IPS-18a (cell line): ENCODE results near the gene OAF.

Experiments
- H3K27ac ChIP-seq: one replicate; pipeline ENCODE4 v1.5.1; 2013; ENCODE audit warnings: low read length
- H3K27me3 ChIP-seq: one replicate; pipeline ENCODE4 v1.6.1; 2013; ENCODE audit warnings: mild to moderate bottlenecking, low read length; ENCODE audit not compliant: control insufficient read depth, insufficient read depth
- H3K36me3 ChIP-seq: one replicate; pipeline ENCODE4 v1.6.1; 2013; ENCODE audit warnings: low read depth, low read length; ENCODE audit not compliant: control insufficient read depth
- H3K4me1 ChIP-seq: one replicate; pipeline ENCODE4 v1.6.1; 2013; ENCODE audit warnings: low read depth, low read length; ENCODE audit not compliant: control insufficient read depth
- H3K4me3 ChIP-seq: one replicate; pipeline ENCODE4 v1.5.1; 2013; ENCODE audit warnings: low read length
- H3K9ac ChIP-seq: one replicate; pipeline ENCODE4 v1.6.1; 2013; ENCODE audit warnings: mild to moderate bottlenecking, low read length, moderate library complexity
- H3K9me3 ChIP-seq: one replicate; pipeline ENCODE4 v1.6.1; 2013; ENCODE audit warnings: low read depth, low read length; ENCODE audit not compliant: control insufficient read depth

The OAF gene

DNA sequence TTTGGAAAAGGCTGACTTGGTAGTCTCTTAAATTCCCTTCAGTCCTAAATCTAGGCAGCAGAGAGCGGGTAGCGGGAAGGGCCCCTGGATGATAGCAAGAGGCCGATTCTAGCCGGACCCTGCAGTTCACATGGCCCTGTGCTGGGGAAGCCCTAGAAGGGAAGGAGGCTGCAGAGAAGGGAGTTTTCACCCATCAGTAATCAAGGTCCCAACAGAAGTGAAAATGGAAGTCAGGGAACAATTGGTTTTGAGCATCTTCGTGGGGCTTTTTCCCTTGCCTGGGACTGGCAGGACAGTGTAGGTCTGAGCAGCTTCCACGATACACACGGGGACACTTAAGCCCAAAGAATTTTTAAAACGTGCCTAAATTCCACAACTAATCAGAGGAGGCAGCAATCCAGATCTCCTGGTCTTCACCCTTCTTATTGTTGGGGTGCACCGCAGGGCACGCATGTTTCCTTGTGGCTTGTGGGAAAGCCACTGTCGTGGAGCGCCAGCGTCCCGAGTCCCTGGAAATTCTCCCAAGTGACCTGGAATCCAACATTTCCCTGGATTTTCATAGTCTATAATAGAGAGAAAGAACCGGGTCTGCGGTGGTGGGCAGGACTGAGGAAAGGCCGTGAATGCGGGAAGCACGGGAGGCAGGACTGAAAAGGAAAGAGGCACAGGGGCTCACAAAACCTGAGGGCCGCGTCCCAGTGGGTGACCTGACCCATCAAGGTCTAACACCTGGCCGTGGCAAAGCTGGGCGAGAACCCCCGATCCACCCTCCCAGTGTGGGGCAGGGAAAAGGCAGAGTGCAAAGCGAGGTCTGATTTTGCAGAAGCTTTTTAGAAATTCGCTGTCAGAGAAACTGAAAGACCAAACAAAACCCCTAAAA lies 846 bp upstream of the OAF start:
- Histone ChIP-seq H3K27me3 (peaks cover 95% of the 10 kb centered on the region), H3K4me1 (peaks cover 18% of the 10 kb centered on the region), H3K9ac (no peak overlapping the region), H3K27ac (no peak overlapping the region), H3K4me3 (peak overlapping the region; percentile 61), H3K36me3 (no peaks in the 10 kb centered on the region), H3K9me3 (no peaks in the 10 kb centered on the region)

DNA sequence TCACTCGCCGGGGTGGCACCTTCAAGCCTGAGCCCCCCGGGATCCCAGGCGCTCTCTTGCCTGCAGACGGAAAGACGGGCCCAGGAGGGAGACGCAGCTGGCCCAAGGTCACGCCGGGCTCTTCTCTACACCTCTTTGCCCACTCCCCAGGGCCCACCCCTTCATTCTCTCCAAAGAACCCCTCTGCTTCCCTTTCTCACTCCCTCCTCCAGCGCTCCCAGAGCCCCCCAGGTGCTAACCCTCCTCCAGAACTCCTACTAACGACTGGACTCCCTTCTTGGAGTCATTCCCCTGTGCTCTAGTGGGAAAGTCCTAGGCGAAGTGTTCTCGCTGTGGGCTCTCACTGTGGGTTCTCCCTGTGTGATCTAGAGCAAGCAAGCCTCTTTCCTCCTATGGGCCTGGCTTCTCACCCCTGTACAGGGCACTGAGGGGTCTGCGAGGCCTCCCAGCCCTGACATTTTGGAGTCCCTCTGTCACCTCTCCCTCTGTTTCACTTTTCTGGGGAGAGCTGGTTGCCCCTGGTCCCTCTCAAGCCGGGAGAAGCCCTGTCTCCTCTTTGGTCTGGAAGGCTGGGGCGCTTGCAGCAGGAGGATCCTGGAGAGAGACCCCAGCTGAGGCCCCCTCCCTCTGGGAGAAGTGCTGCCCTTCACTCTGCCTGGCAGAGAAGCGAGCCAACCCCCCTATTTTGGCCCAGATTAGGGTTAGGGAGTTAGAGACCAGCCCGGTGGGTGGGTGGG lies 858 bp downstream of the OAF start:
- Histone ChIP-seq H3K9ac (no peak overlapping the region), H3K27ac (no peak overlapping the region), H3K9me3 (no peaks in the 10 kb centered on the region), H3K27me3 (peaks cover 95% of the 10 kb centered on the region), H3K4me3 (peak overlapping the region; percentile 52), H3K36me3 (no peaks in the 10 kb centered on the region), H3K4me1 (peaks cover 18% of the 10 kb centered on the region)

DNA sequence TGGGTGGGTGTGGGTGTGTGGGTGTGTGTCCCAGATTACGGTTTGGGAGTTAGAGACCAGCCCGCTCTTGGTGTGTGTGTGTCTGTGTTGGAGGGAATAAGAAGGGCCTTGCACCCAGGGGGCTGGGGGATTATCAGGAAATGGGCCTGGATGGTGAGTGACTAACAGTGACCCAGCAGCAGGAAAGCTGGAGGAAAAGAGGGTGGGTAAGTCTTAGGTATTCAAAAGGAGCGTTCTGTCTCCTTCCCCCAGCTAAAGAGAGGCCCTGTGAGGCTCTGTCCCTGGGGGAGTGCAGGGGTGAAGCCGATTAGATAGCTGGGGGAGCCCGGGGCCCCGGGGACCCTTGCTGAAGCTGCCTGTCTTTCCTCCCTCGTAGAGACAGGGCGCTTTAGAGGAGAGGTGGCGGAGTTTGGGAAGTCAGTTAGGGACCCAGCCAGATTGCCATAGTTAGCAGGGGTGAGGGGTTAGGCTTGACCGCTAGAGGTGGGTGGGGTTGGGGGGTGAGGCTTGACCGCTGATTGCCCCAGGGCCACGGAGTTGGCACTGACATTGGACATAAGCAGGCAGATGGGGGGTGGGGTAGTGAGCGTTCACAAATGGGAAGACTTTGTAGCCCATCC lies 1.5 kb downstream of the OAF start:
- Histone ChIP-seq H3K27me3 (peaks cover 92% of the 10 kb centered on the region), H3K36me3 (no peaks in the 10 kb centered on the region), H3K9ac (no peak overlapping the region), H3K27ac (no peak overlapping the region), H3K4me1 (peaks cover 18% of the 10 kb centered on the region), H3K9me3 (no peaks in the 10 kb centered on the region), H3K4me3 (peak overlapping the region; percentile 20)

DNA sequence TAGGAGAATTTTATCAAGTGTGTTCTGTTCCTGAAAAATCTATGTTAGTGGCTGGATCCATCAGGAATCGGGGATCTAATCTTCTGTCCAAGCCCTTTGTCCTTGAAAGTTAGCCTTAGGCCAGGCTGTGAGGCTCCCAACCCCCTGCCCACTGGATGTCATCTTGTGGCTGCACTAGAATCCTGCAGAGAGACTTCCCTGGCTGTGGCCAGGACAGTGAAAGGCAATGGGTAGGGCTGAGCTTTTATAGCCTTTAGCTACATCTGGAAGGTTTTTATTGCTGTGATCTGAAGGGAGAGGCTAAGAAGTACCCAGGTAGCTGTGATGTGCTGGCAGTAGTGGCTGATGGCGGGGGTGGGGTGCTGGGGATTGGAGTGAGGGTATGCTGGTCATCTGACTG lies 2.1 kb downstream of the OAF start:
- H3K27me3 ChIP-seq = peaks cover 86% of the 10 kb centered on the region
- peaks cover 18% of the 10 kb centered on the region for H3K4me1 ChIP-seq
- no peaks in the 10 kb centered on the region for H3K36me3 ChIP-seq
- H3K27ac ChIP-seq = no peak overlapping the region
- H3K4me3 ChIP-seq = peak overlapping the region; percentile 20
- no peak overlapping the region for H3K9ac ChIP-seq
- H3K9me3 ChIP-seq = no peaks in the 10 kb centered on the region

DNA sequence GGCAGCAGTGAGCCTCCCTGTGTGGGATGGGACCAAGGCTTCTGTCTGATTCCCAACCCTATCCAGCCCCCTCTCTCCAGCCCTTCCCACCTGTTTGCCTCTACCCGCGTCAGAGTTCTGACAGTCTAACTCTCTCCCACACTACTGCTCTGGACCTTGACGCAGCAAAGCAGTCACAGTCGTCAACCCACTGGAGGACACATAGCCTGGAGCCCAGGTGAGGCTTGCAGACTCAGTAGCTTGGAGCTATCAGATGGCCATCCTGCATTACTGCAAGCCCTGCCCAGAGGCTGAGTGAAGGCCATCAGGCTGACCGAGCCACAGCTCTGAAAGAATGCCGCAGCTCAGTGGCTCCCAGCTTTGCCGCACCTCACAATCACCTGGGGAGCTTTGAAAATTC lies 3.7 kb downstream of the OAF start:
- Histone ChIP-seq H3K27me3 (peaks cover 74% of the 10 kb centered on the region), H3K36me3 (no peaks in the 10 kb centered on the region)

DNA sequence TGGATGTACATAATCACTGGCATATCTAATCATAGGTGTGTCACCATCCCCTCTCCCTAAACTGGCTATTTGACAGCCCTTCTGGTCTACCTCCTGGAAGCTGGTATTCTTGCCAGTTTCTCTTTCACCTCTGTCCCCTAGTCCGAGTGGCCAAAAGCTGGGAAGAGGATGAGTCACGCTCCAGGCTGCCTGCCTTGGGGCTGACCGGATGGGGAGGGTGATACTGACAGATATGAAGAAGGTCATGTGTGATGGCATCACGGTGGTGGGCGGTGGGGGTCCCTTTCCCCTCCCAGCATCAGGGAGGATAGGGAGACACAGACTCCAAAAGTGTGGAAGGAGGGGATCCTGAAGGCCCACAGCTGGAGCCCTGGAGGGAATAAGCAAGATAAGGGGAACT lies 4.8 kb downstream of the OAF start:
- H3K4me3 ChIP-seq = no peak overlapping the region
- no peak overlapping the region for H3K27ac ChIP-seq
- H3K36me3 ChIP-seq = no peaks in the 10 kb centered on the region
- H3K27me3 ChIP-seq = peaks cover 72% of the 10 kb centered on the region
- H3K9me3 ChIP-seq = no peaks in the 10 kb centered on the region
- peaks cover 12% of the 10 kb centered on the region for H3K4me1 ChIP-seq
- H3K9ac ChIP-seq = no peak overlapping the region

More for the DNA sequence above, 3.7 kb downstream of the OAF start:
- Histone ChIP-seq H3K4me1 (peaks cover 17% of the 10 kb centered on the region), H3K9me3 (no peaks in the 10 kb centered on the region), H3K4me3 (no peak overlapping the region), H3K9ac (no peak overlapping the region), H3K27ac (no peak overlapping the region)

DNA sequence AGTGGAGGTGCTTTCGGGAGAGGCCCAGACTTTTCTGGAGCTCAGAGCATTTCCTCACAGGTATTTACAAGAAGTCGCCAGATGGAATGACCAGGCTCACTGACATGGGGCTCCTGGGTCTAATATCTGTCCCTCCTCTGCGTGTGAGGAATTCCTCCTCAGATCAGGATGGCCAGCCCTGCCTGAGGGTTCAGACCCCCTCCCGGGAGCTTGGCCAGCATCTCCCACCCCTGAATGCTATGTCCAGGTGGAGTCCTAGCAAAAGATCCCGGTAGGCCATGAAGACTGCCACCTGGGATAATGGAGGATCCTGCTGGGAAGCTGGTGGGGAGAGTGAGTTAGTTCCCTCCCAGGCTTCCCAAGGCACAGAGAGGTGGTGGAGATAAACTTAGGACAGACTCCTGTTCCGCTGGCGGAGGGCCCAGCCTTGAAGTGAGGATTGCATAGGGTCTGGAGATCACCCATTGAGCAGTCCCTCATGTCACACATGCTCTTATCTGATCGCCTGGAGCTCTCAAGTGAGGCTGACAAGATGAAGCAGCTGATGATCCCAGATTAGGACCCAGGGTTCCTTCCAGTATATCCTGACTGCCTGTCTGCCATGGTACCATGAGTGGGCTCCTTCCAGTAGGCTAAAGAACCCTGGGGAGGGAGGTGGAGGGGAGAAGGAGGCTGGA lies 5.7 kb downstream of the OAF start:
- H3K4me3 ChIP-seq = no peak overlapping the region
- H3K36me3 ChIP-seq = no peaks in the 10 kb centered on the region
- peaks cover 67% of the 10 kb centered on the region for H3K27me3 ChIP-seq
- H3K4me1 ChIP-seq = peaks cover 12% of the 10 kb centered on the region
- no peak overlapping the region for H3K27ac ChIP-seq
- H3K9ac ChIP-seq = no peak overlapping the region
- H3K9me3 ChIP-seq = no peaks in the 10 kb centered on the region

DNA sequence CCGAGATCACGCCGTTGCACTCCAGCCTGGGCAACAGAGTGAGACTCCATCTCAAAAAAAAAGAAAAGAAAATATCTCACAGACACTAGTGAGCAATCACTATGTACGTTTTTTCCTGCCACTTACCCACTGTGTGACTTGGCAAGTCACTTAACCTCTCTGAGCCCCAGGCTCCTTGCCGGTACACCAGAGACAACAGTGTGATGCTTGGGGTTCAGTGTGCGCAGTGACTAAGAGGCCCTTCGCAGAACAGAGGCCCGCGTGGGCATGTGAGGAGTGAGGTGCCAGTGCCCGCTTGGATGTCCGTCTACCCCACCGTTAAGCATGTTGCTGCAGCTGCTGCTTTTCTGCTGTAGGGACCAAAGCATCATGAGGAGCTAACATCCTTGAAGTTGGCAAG lies 6.7 kb downstream of the OAF start:
- no peak overlapping the region for H3K9ac ChIP-seq
- no peaks in the 10 kb centered on the region for H3K9me3 ChIP-seq
- H3K4me3 ChIP-seq = no peak overlapping the region
- no peak overlapping the region for H3K27ac ChIP-seq
- H3K4me1 ChIP-seq = peaks cover 10% of the 10 kb centered on the region
- H3K36me3 ChIP-seq = no peaks in the 10 kb centered on the region
- peaks cover 57% of the 10 kb centered on the region for H3K27me3 ChIP-seq

DNA sequence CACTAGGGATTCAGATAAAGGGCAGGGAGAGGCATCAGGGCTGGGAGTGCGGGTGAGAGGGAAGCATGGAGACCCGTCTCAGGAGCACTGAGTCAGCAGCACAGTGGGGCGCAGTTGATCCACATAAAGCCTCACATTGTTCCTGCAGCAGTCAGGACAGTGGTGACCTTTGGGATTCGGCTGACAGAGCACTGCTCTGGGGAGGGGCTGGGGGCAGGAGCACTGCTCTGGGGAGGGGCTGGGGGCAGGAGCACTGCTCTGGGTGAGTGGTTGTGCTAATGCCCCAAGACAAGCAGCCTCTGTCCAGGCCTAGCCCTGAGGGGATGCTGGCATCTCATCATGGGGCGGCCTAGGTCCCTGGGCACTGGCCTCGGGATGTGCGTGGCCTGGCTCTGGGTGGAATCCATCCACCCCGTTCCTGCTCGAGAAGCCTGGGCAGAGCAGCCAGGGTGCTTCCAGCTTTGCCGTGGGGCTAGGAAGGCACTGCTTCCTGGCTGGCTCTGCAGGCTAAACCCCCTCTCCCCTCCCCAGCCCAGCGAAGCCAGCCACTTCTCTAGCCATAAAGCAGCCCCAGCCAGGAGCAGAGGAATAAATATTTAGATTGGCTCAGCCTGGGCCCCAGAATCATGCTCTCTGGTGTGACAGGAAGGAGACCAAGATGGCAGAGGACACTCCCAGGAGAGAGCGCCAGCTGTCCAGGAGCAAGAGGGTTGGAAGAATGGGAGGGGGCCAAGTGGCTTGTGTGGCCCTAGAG lies 7.3 kb downstream of the OAF start:
- Histone ChIP-seq H3K4me3 (no peak overlapping the region), H3K9me3 (no peaks in the 10 kb centered on the region), H3K36me3 (no peaks in the 10 kb centered on the region), H3K9ac (no peak overlapping the region), H3K27ac (no peak overlapping the region), H3K27me3 (peaks cover 51% of the 10 kb centered on the region), H3K4me1 (peaks cover 4% of the 10 kb centered on the region)

DNA sequence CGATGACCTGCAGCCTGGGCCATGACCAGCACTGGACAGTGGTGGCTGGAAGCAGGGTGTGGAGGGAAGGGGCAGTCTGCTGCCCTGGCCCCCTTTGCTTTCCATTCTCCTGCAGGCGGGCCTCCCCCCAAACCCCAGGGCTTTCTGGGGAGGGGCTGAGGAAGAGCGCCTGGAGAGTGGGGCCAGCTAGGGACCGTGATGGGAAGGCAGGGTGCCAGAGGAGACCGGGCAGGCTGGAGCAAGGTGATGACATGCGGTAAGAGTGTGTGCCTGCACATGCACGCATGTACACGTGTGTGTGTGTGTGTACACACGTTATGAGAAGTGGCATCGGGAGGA lies 7.8 kb downstream of the OAF start:
- Histone ChIP-seq H3K27me3 (peaks cover 46% of the 10 kb centered on the region), H3K4me1 (peaks cover 3% of the 10 kb centered on the region), H3K9me3 (no peaks in the 10 kb centered on the region), H3K27ac (no peak overlapping the region), H3K4me3 (no peak overlapping the region), H3K9ac (no peak overlapping the region), H3K36me3 (no peaks in the 10 kb centered on the region)
